HUES64 (cell line): ENCODE data around the gene CYB5R4.

Source experiments
- H3K27ac ChIP-seq: 2 replicates; pipeline ENCODE4 v1.7.0; 2013; ENCODE audit warnings: low read depth, low read length, inconsistent platforms
- H3K27me3 ChIP-seq: 2 replicates; pipeline ENCODE4 v1.6.1; 2013; ENCODE audit warnings: mild to moderate bottlenecking, low read length; ENCODE audit not compliant: insufficient read depth
- H3K36me3 ChIP-seq: 2 replicates; pipeline ENCODE4 v1.6.1; 2013; ENCODE audit warnings: mild to moderate bottlenecking, low read length; ENCODE audit not compliant: insufficient read depth
- H3K4me1 ChIP-seq: 2 replicates; pipeline ENCODE4 v1.6.1; 2013; ENCODE audit warnings: mild to moderate bottlenecking, low read length, moderate library complexity; ENCODE audit not compliant: insufficient read depth
- H3K4me3 ChIP-seq: 2 replicates; pipeline ENCODE4 v1.5.1; 2013; ENCODE audit warnings: mild to moderate bottlenecking, low read length, moderate library complexity
- H3K9ac ChIP-seq: 2 replicates; pipeline ENCODE4 v1.6.1; 2013; ENCODE audit warnings: mild to moderate bottlenecking, low read depth, low read length
- H3K9me3 ChIP-seq: 2 replicates; pipeline ENCODE4 v1.6.1; 2013; ENCODE audit warnings: low read depth, low read length; ENCODE audit not compliant: insufficient read depth
- WGBS: fragments of 150-250, 120-280 bp; methylation state at CpG from one replicate; pipeline ENCODE4 v1.1.7; 2013; ENCODE audit warnings: missing lambda C conversion rate; 5-methylcytosine and 5-hydroxymethylcytosine counted together

CYB5R4 gene

GRCh38 chr6:83847179-83847578 lies 12.3 kb upstream of the CYB5R4 start:
- H3K27ac ChIP-seq = no peak overlapping the region
- no peaks in the 10 kb centered on the region for H3K4me1 ChIP-seq
- peaks cover 17% of the 10 kb centered on the region for H3K27me3 ChIP-seq
- H3K36me3 ChIP-seq = no peaks in the 10 kb centered on the region
- H3K4me3 ChIP-seq = no peak overlapping the region
- H3K9me3 ChIP-seq = no peaks in the 10 kb centered on the region
- no peak overlapping the region for H3K9ac ChIP-seq

- H3K9ac ChIP-seq = no peak overlapping the region
- H3K4me3 ChIP-seq = no peak overlapping the region
- 88% methylated on average over 2 of the region's 2 CpGs for WGBS
- no peaks in the 10 kb centered on the region for H3K36me3 ChIP-seq
- no peaks in the 10 kb centered on the region for H3K9me3 ChIP-seq
- peaks cover 36% of the 10 kb centered on the region for H3K27me3 ChIP-seq
- H3K27ac ChIP-seq = no peak overlapping the region
- peaks cover 7% of the 10 kb centered on the region for H3K4me1 ChIP-seq
Observed at GRCh38 chr6:83849127-83849526, 10.4 kb upstream of the CYB5R4 start.

GRCh38 chr6:83849610-83850009 lies 9.9 kb upstream of the CYB5R4 start:
- H3K4me1 ChIP-seq = peaks cover 7% of the 10 kb centered on the region
- no peaks in the 10 kb centered on the region for H3K36me3 ChIP-seq
- H3K9ac ChIP-seq = no peak overlapping the region
- H3K9me3 ChIP-seq = no peaks in the 10 kb centered on the region
- WGBS = 84% methylated on average over 3 of the region's 3 CpGs
- H3K4me3 ChIP-seq = no peak overlapping the region
- peaks cover 41% of the 10 kb centered on the region for H3K27me3 ChIP-seq
- H3K27ac ChIP-seq = no peak overlapping the region

DNA sequence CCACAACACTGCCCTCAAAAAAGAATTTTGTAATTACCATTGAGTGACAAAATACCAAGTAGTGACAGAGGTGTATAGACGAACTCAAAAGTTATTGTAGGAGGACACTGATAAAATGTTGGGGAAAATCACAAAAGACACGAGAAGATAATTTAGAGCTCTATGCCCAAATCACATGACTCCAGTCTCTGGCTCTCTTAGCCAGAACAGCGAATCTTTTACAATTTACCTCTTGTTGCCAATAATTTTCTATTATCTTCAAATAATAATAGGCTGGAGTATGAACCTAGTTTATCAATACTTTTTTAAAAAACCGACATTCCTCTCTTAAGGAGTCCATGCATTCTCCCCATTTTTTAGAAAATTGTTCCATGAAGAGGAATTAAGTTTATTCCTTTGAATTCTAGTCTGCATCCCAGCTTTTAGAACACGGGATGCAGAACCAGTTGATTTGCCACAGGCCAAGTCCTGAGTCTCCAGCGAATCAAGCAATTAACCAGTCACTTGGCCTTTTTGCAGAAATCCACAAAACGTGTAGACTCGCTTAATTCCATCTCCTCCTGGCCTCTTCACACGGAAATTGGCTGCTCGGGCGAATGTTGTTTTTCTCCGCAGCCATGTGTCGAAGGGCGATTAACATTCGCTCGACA lies 6.8 kb upstream of the CYB5R4 start:
- peak overlapping the region; percentile 70 for H3K4me3 ChIP-seq
- peaks cover 7% of the 10 kb centered on the region for H3K4me1 ChIP-seq
- peak overlapping the region; percentile 54 for H3K9ac ChIP-seq

DNA sequence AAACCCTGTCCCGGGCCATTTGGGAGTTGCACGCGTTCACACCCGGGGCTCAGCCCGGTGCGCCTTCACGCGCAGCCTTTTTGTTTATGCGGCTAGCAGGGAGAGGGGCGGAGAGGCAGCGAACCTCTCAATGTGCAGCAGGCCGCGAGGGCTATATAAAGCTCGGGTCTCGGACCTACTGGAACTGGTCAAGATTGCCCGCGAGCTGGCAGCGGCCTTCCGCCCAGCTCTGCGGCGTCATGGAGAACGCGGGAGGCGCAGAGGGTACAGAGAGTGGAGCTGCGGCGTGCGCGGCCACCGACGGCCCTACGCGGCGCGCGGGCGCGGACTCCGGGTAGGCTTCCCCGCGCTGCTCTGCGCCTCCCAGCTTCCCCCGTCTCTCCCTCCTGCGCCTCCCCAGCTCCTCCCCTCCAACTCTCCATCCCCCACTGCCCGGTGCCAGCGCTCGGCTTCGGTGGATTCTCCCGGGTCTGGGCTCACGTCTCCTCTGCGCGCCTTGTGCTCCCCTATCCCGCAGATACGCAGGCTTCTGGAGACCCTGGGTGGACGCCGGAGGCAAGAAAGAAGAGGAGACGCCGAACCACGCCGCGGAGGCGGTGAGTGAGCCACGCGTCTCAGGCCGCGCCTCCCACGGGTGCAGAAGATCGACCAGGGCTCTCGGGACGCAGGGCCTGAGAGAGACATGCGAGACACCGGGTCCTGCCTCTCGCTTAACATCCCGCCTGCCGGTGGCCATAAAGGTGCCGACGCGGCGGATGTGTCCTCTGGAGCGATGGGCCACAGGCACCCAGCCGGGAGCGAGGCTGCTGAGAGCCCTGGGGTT lies 6.1 kb upstream of the CYB5R4 start, which contains the start of gene RIPPLY2:
Gene RIPPLY2 (plus strand): TSS at position 183 of the 823 bp plus-strand sequence. CDS start 57 bp downstream, at position 240.
- under 1% methylated on average over 81 of the region's 81 CpGs for WGBS
- Histone ChIP-seq H3K9ac (peak within 1 kb of the TSS; percentile 54), H3K27ac (no peak within 1 kb of the TSS), H3K4me1 (peaks cover 7% of the 10 kb centered on the region), H3K9me3 (no peaks in the 10 kb centered on the region), H3K4me3 (peak within 1 kb of the TSS; percentile 70), H3K27me3 (peaks cover 77% of the 10 kb centered on the region), H3K36me3 (no peaks in the 10 kb centered on the region)

More for the DNA sequence above, 6.8 kb upstream of the CYB5R4 start:
- H3K36me3 ChIP-seq = no peaks in the 10 kb centered on the region
- H3K9me3 ChIP-seq = no peaks in the 10 kb centered on the region
- H3K27me3 ChIP-seq = peaks cover 69% of the 10 kb centered on the region
- 19% methylated on average over 15 of the region's 16 CpGs for WGBS
- no peak overlapping the region for H3K27ac ChIP-seq

GRCh38 chr6:83854001-83854501 lies 5.4 kb upstream of the CYB5R4 start:
- Histone ChIP-seq H3K9ac (no peak overlapping the region), H3K27ac (no peak overlapping the region), H3K4me3 (peak overlapping the region; percentile 70), H3K9me3 (no peaks in the 10 kb centered on the region), H3K27me3 (peaks cover 79% of the 10 kb centered on the region), H3K4me1 (peaks cover 7% of the 10 kb centered on the region), H3K36me3 (no peaks in the 10 kb centered on the region)
- 14% methylated on average over 17 of the region's 18 CpGs for WGBS

GRCh38 chr6:83854766-83855165 lies 4.7 kb upstream of the CYB5R4 start:
- Histone ChIP-seq H3K4me1 (peaks cover 7% of the 10 kb centered on the region), H3K36me3 (no peaks in the 10 kb centered on the region), H3K9ac (no peak overlapping the region), H3K4me3 (no peak overlapping the region), H3K27me3 (peaks cover 79% of the 10 kb centered on the region), H3K27ac (no peak overlapping the region), H3K9me3 (no peaks in the 10 kb centered on the region)
- WGBS = 75% methylated on average over 5 of the region's 5 CpGs

GRCh38 chr6:83860359-83860755 lies 868 bp downstream of the CYB5R4 start:
- 58% methylated on average over 7 of the region's 7 CpGs for WGBS

GRCh38 chr6:83860782-83861495 lies 1.4 kb downstream of the CYB5R4 start:
- Histone ChIP-seq H3K27ac (no peak overlapping the region), H3K4me3 (peak overlapping the region; percentile 90), H3K9ac (no peak overlapping the region), H3K4me1 (peaks cover 6% of the 10 kb centered on the region), H3K36me3 (peaks cover 19% of the 10 kb centered on the region), H3K9me3 (no peaks in the 10 kb centered on the region), H3K27me3 (peaks cover 24% of the 10 kb centered on the region)
- WGBS = 79% methylated on average over 4 of the region's 8 CpGs

More at GRCh38 chr6:83860359-83860755, 868 bp downstream of the CYB5R4 start:
- Histone ChIP-seq H3K27me3 (peaks cover 30% of the 10 kb centered on the region), H3K27ac (no peak overlapping the region), H3K36me3 (peaks cover 13% of the 10 kb centered on the region), H3K4me1 (peaks cover 6% of the 10 kb centered on the region), H3K9me3 (no peaks in the 10 kb centered on the region), H3K4me3 (peak overlapping the region; percentile 90), H3K9ac (peak overlapping the region; percentile 73; the same call in 1 of the 2 replicates)

GRCh38 chr6:83862776-83863471 lies 3.4 kb downstream of the CYB5R4 start:
- 91% methylated on average over 3 of the region's 4 CpGs for WGBS
- H3K27ac ChIP-seq = no peak overlapping the region
- no peak overlapping the region for H3K9ac ChIP-seq
- H3K4me1 ChIP-seq = peaks cover 6% of the 10 kb centered on the region
- no peak overlapping the region for H3K4me3 ChIP-seq
- H3K27me3 ChIP-seq = peaks cover 7% of the 10 kb centered on the region; the same call in 1 of the 2 replicates
- peaks cover 15% of the 10 kb centered on the region for H3K9me3 ChIP-seq
- peaks cover 39% of the 10 kb centered on the region for H3K36me3 ChIP-seq
